ENCODE data around the gene CDKL4. TPM values are rescaled to one million over a fixed set of nuclear protein-coding genes. Genes with fewer than 3 reads are reported as not detected.
"Not testable (repeated sequence)": the region's sequence is repeated elsewhere in the genome, so short reads cannot be mapped to it uniquely, and the experiment has no call there.

CDKL4 gene
- polyA plus RNA-seq, 1 experiment = not detected

- Histone ChIP-seq H3K27ac (ENCODE audit: low read depth, low read length) (no peak overlapping the region), H3K9me3 (ENCODE audit: control insufficient read depth, insufficient read depth, low read length) (no peaks in the 10 kb centered on the region; the same call in 1 of the 2 replicates), H3K27me3 (ENCODE audit: control insufficient read depth, insufficient read depth, low read length) (no peaks in the 10 kb centered on the region), H3K4me3 (ENCODE audit: low read depth, low read length) (no peak overlapping the region)
- ChIA-PET CTCF (interaction anchor here (1.8 kb wide), 1 partner anchor 89 kb away, joined by 5 read pairs; no protein-coding TSS in a partner anchor), POLR2A (no interaction called here)
- no peak for DNase-seq (ENCODE audit: low read depth, low spot score)
- TF ChIP-seq CTCF (IDR thresholded peaks at IDR 0.05; ENCODE audit: low read depth, low read length) = no peak
Measured at GRCh38 chr2:39140322-39140847, 103.4 kb downstream of the CDKL4 start.

- DNase-seq (ENCODE audit: low read depth, low spot score) = no peak
- no peaks in the 10 kb centered on the region for H3K27me3 ChIP-seq (ENCODE audit: control insufficient read depth, insufficient read depth, low read length)
- no peak overlapping the region for H3K4me3 ChIP-seq (ENCODE audit: low read depth, low read length)
- CTCF ChIA-PET = interaction anchor here (1.8 kb wide), 1 partner anchor 90 kb away, joined by 5 read pairs; no protein-coding TSS in a partner anchor
- H3K9me3 ChIP-seq (ENCODE audit: control insufficient read depth, insufficient read depth, low read length) = no peaks in the 10 kb centered on the region; the same call in 1 of the 2 replicates
- H3K27ac ChIP-seq (ENCODE audit: low read depth, low read length) = no peak overlapping the region
- no peak for TF ChIP-seq CTCF (IDR thresholded peaks at IDR 0.05; ENCODE audit: low read depth, low read length)
- POLR2A ChIA-PET = no interaction called here
Measured at GRCh38 chr2:39139511-39140237, 104.1 kb downstream of the CDKL4 start.

GRCh38 chr2:39138837-39139211 is 104.9 kb downstream of the CDKL4 start:
- TF ChIP-seq CTCF (IDR thresholded peaks at IDR 0.05; ENCODE audit: low read depth, low read length) = no peak
- Histone ChIP-seq H3K27ac (ENCODE audit: low read depth, low read length) (no peak overlapping the region), H3K9me3 (ENCODE audit: control insufficient read depth, insufficient read depth, low read length) (no peaks in the 10 kb centered on the region), H3K27me3 (ENCODE audit: control insufficient read depth, insufficient read depth, low read length) (no peaks in the 10 kb centered on the region), H3K4me3 (ENCODE audit: low read depth, low read length) (no peak overlapping the region)
- ChIA-PET CTCF (interaction anchor here (1.8 kb wide), 1 partner anchor 91 kb away, joined by 5 read pairs; no protein-coding TSS in a partner anchor), POLR2A (no interaction called here)
- no peak for DNase-seq (ENCODE audit: low read depth, low spot score)

- DNase-seq (ENCODE audit: low read depth, low spot score); POLR2A ChIA-PET; H3K27ac ChIP-seq (ENCODE audit: low read depth, low read length); CTCF ChIA-PET; H3K4me3 ChIP-seq (ENCODE audit: low read depth, low read length); H3K27me3 ChIP-seq (ENCODE audit: control insufficient read depth, insufficient read depth, low read length); H3K9me3 ChIP-seq (ENCODE audit: control insufficient read depth, insufficient read depth, low read length): not testable (repeated sequence)
Measured at GRCh38 chr2:39138187-39138836, 105.5 kb downstream of the CDKL4 start.

- Histone ChIP-seq H3K27me3 (ENCODE audit: control insufficient read depth, insufficient read depth, low read length) (no peaks in the 10 kb centered on the region), H3K9me3 (ENCODE audit: control insufficient read depth, insufficient read depth, low read length) (no peaks in the 10 kb centered on the region), H3K4me3 (ENCODE audit: low read depth, low read length) (no peak overlapping the region), H3K27ac (ENCODE audit: low read depth, low read length) (no peak overlapping the region)
- ChIA-PET POLR2A (no interaction called here), CTCF (no interaction called here)
- DNase-seq (ENCODE audit: low read depth, low spot score) = no peak
- no peak for TF ChIP-seq CTCF (IDR thresholded peaks at IDR 0.05; ENCODE audit: low read depth, low read length)
Measured at GRCh38 chr2:39136799-39137198, 107.0 kb downstream of the CDKL4 start.

Measured in AG04450 (cell line).